DMS79 (cell line): Measurements from ENCODE around the gene RHBDL1.
A peak's percentile ranks its signal among the peaks of the same experiment; 100 is the strongest.
"Not testable (repeated sequence)": the region's sequence is repeated elsewhere in the genome, so short reads cannot be mapped to it uniquely, and the experiment has no call there.

ENCODE experiments used
- DNase-seq: peaks from one replicate; lab custom pipeline; 2025; lab: John Stamatoyannopoulos, UW

Gene RHBDL1

GRCh38 chr16:686459-687260 is 11.2 kb downstream of the RHBDL1 start:
- DNase-seq: no peak

- no peak for DNase-seq
Observed at GRCh38 chr16:687499-687898, 12.0 kb downstream of the RHBDL1 start.

GRCh38 chr16:689175-689897 is 13.9 kb downstream of the RHBDL1 start:
- DNase-seq: no peak

GRCh38 chr16:691242-691641 is 15.8 kb downstream of the RHBDL1 start:
- DNase-seq: not testable (repeated sequence)

GRCh38 chr16:692356-693108 is 17.1 kb downstream of the RHBDL1 start:
- DNase-seq: no peak

- DNase-seq: no peak
Observed at GRCh38 chr16:693364-693763, 17.9 kb downstream of the RHBDL1 start.

GRCh38 chr16:693766-694165 is 18.3 kb downstream of the RHBDL1 start:
- DNase-seq: no peak

- no peak for DNase-seq
Observed at GRCh38 chr16:694187-694862, 18.9 kb downstream of the RHBDL1 start.

- DNase-seq: no peak
Observed at GRCh38 chr16:694863-695354, 19.4 kb downstream of the RHBDL1 start.

GRCh38 chr16:695355-696089 is 20.1 kb downstream of the RHBDL1 start:
- peak; percentile 94 for DNase-seq

GRCh38 chr16:698911-699671 is 23.6 kb downstream of the RHBDL1 start:
- no peak for DNase-seq

- no peak for DNase-seq
Observed at GRCh38 chr16:700684-701584, 25.5 kb downstream of the RHBDL1 start.

- no peak for DNase-seq
Observed at GRCh38 chr16:702341-702740, 26.9 kb downstream of the RHBDL1 start.

- DNase-seq: no peak
Observed at GRCh38 chr16:703406-703805, 27.9 kb downstream of the RHBDL1 start.

- DNase-seq: no peak
Observed at GRCh38 chr16:704047-704446, 28.6 kb downstream of the RHBDL1 start.

- DNase-seq: no peak
Observed at GRCh38 chr16:704552-705380, 29.3 kb downstream of the RHBDL1 start.

GRCh38 chr16:705431-706188 is 30.1 kb downstream of the RHBDL1 start, which contains the start of gene FBXL16:
Gene FBXL16, minus strand, starts transcription at chr16:705801. Its CDS starts 8,396 bp downstream, at chr16:697405.
- DNase-seq: peak; percentile 25
